ENCODE data around the gene DNAJC13.

DNA sequence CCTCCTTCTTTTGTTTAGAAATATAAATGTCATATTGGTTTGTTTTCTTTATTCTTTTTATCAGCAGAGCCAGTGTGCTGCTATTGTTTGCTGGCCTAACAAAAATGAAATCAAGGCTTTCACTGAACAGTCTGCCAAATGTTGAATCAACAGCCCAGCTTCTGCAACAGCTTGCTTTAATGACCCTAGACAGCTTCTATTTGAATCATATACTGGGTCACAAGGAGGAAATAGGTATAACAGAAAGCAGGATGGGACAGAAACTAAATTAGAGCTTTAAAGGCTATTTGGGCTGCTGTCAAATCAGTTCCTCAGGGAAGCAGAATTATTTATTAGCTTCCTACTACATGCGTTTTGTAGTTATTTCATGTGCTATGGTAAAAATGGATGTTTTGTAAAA, 12.1 kb upstream of the DNAJC13 start:
- no peak for TF ChIP-seq POLR2A (IDR thresholded peaks at IDR 0.05)
- TF ChIP-seq, protein P1, sequence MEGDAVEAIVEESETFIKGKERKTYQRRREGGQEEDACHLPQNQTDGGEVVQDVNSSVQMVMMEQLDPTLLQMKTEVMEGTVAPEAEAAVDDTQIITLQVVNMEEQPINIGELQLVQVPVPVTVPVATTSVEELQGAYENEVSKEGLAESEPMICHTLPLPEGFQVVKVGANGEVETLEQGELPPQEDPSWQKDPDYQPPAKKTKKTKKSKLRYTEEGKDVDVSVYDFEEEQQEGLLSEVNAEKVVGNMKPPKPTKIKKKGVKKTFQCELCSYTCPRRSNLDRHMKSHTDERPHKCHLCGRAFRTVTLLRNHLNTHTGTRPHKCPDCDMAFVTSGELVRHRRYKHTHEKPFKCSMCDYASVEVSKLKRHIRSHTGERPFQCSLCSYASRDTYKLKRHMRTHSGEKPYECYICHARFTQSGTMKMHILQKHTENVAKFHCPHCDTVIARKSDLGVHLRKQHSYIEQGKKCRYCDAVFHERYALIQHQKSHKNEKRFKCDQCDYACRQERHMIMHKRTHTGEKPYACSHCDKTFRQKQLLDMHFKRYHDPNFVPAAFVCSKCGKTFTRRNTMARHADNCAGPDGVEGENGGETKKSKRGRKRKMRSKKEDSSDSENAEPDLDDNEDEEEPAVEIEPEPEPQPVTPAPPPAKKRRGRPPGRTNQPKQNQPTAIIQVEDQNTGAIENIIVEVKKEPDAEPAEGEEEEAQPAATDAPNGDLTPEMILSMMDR (IDR thresholded peaks at IDR 0.05): no peak
